Measurements from ENCODE around the gene ATRX.

GRCh38 chrX:77455437-77455836, 330.6 kb downstream of the ATRX start:
- TF ChIP-seq ZNF274 (IDR thresholded peaks at IDR 0.05; ENCODE audit: borderline replicate concordance, extremely low read depth, low read length): no peak
- no peak for TF ChIP-seq RFX5 (IDR thresholded peaks at IDR 0.05; ENCODE audit: borderline replicate concordance, low read depth, low read length)
- TF ChIP-seq JUND (IDR thresholded peaks at IDR 0.05; ENCODE audit: low read length): no peak
- TF ChIP-seq SIN3A (conservative IDR thresholded peaks at IDR 0.05 in 1 of 2, IDR thresholded peaks at IDR 0.05 in 1 of 2; ENCODE audit: low read depth in 1 of 2, low read length in 2 of 2): no peak
- no peak for TF ChIP-seq EZH2 (IDR thresholded peaks at IDR 0.05; ENCODE audit: low read depth, low read length, severe bottlenecking)
- no peak for TF ChIP-seq CTCF (IDR thresholded peaks at IDR 0.05; ENCODE audit: control extremely low read depth in 1 of 3, insufficient read depth in 1 of 3, low read depth in 1 of 3, low read length in 3 of 3)
- TF ChIP-seq CREB1 (IDR thresholded peaks at IDR 0.05): no peak
- TF ChIP-seq GABPA (IDR thresholded peaks at IDR 0.05; ENCODE audit: borderline replicate concordance, insufficient read depth, low read length): no peak
- TF ChIP-seq SAP30 (IDR thresholded peaks at IDR 0.05; ENCODE audit: insufficient read depth, insufficient replicate concordance, low read length): no peak
- TF ChIP-seq USF2 (IDR thresholded peaks at IDR 0.05; ENCODE audit: low read length): no peak
- TF ChIP-seq FOSL1 (IDR thresholded peaks at IDR 0.05; ENCODE audit: insufficient read depth, low read depth, low read length): no peak

Measured in H1 (cell line).